HG02938 (cell line): ENCODE measurements around the gene ALOX5AP.

Experiments used
- ATAC-seq: cut with Tn5 transposase; IDR thresholded peaks from one replicate; pipeline ENCODE4 v1.9.1; 2021; ENCODE audit warnings: mild to moderate bottlenecking, moderate library complexity; ENCODE audit not compliant: unreplicated experiment

Gene ALOX5AP

DNA sequence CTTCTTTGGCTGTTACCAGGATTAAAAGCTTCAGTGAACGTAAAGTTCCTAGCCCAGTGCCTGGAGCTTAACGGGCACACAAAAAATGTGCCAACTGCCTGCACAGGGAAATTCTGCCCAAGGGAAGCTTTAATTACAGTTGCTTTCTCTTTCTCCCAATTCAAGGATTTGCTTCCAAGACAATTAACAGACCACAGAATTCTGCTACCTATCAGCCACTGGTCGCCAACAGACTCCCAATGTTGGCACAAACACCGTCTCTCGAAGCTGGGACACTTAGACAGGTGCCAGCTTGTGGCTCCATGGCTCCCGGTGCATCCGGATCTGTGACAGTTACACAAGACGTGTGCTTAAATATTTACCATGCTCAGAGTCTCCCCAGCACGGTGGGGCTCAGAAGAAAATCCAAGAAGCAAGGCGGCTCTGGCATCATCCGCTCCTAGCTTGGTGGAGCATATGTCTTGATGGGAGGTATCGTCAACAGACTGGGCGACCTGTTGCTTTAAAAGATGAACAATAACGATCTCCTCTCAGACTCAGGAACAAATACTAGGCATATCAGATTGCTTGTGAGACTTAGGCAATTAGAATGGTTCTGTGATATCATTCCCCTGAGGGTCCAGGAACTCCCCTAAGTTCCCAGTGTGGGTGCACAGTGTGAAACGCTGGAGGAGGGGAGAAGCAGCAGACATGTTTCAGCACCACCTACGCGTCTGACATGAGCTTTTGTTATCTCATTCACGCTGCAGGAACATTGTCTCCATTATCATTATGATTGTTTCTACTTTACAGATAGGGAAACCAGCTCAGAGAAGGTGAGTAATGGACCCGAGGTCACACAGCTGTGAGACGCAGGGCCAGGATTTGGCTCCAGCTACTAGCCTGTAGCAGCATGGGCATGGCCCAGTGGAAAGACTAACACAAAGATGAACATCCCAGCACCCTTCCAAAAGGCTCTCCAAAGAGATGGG, 61.6 kb downstream of the ALOX5AP start:
- no peak for ATAC-seq

DNA sequence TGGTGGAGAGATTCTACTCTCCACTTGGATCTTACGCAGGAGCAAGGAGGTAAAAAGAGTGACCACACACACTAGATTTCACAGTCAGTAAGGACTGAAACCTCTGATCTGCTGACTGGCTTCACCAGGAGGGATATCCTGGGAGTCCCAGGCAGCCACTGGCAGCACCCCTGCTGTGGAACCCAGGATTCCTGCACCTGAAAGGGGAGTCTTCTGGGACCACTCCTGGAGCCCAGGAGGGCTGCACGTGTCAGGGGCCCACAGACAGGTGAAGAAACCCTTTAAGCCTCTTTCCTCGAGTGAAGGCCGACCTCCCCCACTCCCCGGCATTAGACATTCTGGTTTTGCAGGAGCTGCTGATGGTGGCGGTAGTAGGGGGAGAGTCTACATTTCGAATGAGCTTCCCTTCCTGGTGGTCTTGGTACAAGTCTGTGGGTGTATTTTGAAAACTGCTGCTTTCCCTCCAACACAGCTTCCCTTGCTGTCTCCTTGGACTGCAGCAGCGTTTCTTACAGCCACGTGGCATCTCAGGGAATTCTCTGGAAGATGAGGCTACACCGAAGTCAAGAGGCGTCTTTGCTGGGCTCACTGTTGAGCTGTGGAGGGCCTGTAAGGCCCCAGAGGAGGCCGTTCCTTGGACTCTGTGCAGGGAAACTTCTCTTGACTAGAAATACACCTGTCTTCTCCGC, 62.6 kb downstream of the ALOX5AP start:
- ATAC-seq, result no peak

DNA sequence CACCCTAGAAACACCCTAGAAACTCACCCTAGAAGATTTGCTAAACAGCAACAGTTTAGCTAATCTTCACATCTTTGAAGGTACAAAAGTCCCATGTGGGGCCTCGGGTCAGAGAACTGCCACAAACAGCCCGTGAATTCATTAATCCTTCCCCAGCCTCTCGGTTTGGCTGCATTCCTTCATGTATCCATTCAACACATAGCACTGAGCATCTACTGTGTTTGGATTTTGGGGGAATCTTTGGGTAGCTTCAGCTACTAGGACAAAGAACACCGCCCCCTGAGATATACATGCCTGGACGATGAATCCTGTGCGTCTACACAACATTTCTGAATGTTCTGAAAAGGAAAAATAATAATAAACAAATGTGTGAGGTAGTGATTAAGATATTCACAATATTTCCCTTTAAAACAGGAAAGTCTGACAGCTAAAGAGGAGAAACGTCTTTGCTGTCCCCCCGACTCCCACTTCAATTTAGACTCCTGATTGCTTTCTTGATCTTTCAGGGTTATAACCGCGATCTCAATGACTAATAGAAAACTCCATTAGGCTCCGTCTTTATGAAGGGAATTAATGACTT, 63.5 kb downstream of the ALOX5AP start:
- no peak for ATAC-seq

GRCh38 chr13:30799356-30799824, 64.0 kb downstream of the ALOX5AP start:
- ATAC-seq, result no peak

DNA sequence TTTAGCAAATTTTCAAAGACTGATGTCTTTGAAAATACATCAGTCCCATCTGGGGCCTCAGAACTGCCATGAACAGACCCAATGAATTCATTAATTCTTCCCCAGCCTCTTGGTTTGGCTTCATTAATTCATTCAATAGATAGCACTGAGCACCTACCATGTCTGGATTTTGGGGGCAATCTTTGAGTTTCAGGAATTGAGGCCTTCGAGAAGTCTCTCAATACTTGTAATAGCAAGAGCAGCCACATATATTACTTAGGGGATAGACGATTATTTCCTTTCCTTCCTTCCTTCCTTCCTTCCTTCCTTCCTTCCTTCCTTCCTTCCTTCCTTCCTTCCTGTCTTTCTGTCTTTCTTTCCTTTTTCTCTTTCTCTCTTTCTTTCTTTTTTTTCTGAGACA, 64.8 kb downstream of the ALOX5AP start:
- ATAC-seq, result no peak

DNA sequence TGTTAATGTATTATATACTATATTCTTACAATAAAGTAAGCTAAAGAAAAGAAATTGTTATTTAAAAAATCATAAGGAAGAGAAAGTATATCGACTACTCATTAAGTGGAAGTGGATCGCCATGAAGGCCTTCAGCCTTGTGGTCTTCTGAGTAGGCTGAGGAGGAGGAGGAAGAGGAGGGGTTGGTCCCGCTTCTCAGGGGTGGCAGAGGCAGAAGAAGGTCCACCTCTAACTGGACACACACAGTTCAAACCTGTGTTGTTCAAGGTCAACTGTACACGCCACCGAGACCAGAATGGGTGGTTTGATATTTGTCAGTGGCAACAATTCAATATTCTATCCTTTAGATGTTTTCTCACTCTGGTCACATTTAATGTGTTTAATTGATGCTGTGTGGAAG, 67.2 kb downstream of the ALOX5AP start:
- ATAC-seq, result peak; percentile 13

- ATAC-seq, result peak; percentile 78
These were observed 67.7 kb downstream of the ALOX5AP start for GRCh38 chr13:30802953-30803478.

DNA sequence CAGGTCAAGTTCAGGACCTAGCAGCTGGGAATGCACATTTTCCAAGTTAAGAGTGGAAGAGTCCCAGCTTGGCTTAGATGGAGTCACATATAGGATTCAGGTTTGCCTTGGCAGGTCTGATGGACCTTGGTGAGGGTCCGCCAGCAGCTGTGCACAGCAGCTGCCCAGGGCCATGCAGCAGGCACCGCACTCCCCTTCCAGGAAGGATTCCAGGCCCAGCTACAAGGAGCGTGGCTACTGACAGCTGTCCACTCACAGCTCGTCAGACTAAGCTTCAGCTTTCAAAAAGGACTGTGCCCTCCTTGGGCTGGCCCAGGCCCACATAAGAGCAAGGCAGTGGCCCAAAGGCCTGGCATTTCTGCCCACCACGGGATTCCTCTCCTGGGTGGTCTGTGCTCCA, 68.4 kb downstream of the ALOX5AP start:
- ATAC-seq, result no peak

- ATAC-seq, result no peak
These were observed 69.1 kb downstream of the ALOX5AP start for GRCh38 chr13:30804474-30804873.

DNA sequence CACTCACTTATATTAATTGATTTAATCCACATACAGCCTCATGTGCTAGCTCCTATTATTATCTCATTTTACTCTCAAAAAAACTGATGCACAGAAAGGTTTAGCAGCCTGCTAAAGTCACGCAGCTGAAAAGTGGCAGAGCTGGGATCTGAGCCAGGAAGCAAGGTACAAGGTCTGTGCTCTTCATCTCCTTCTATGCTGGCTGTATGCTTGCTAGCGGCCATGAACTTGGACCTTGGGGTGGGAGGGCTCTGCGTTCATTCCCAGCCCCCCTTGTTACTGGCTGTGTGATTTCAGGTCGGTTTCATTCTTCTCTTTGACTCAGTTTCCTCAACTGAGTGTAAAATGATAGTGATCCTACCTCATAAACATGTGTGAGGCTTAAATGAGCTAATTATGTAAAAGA, 69.8 kb downstream of the ALOX5AP start:
- ATAC-seq, result no peak

DNA sequence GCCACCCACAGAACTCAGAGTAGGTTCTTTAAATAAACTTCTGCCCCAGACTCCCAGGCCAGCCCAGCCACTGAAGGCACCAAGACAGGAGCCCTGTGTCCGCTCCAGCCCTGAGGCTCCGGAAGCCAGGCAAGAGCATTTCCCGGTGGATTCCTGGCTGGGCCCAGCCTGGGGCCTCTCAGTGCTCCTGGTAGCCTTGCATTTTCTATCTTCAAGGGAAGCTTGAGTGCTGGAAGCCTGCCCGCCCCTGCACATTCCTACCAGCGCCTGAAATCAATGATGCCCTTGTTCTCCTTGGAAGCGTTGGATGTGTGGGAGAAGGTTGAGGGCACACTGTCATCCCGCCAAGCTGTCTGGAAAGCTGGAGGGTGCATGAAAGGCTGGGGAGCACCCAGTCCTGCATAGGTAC, 70.3 kb downstream of the ALOX5AP start:
- ATAC-seq, result no peak

GRCh38 chr13:30806784-30807183, 71.4 kb downstream of the ALOX5AP start:
- ATAC-seq, result no peak

DNA sequence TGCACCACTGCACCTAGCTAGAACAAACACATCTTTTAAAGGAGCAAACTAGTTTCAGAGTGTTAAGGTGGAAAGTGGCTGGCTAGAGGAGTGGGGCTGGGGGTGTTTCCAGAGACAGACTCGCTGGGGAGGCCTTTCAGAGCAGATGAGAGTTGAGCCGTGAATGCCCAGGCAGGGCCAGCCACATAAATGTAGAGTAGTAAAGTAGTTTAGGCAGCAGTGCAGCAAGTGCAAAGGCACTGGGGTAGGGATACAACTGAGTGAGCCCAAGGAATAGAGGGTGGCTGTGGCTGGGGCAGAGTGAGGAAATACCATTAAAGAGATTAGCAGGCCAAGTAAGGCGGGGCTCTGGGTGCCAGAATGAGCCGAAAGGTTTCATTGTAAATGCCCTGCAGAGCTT, 72.0 kb downstream of the ALOX5AP start:
- ATAC-seq, result no peak

DNA sequence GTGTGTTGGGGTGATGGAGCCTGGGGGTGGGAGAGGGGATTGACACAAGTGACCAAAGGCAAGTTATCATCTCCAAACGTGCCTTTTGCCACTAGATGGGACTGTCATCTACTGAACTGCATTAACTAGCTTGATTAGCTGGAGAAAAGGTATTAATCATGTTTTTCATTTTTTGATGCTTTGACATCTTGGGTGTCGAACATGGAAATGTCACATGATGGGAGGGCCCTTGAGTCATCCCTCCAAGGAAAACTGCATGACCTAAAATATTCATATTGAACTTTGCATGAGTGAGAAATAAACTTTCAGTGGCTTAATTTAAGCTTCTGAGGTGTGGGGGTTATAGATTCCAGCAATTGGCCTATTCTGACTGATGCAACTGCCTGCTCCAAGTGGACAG, 73.3 kb downstream of the ALOX5AP start:
- ATAC-seq, result no peak

DNA sequence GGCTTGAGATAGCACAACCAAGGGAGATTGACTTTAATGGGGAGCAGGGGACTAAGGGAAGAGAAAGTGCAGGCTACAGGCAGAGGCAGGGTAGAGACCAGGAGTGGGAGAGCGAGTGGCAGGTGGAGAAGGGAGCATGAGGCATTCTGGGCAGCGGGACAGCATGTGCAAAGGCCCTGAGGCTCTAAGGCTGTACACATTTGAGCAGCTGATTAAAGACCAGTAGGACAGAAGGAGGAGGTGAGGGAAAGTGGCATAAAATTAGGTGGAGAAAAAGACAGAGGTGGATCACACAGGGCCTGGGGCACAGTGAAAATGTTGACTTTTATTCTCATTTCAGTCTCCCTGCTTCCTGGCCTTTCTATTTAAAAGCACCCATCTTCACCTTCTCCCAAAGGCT, 74.4 kb downstream of the ALOX5AP start:
- ATAC-seq, result no peak

DNA sequence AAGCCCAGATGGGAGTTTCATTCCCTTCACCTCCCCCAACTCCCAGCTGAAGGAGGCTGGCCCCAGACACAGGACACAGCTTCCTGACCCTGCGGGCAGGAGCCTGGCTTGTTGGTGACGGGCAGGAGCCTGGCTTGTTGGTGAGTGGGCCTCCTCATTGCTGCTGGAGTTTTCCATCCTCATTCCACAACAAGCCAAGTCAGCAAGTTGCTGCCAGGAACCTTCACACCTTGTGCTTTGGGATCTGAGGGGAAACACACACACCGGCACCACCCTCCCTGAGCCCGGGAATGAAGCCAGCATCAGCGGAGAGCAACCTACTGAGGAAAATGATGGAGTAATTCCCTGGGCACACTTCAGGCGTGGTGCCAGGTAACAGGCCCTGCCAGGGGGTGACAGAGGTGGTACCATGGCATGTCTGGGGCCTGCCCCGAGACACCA, 74.9 kb downstream of the ALOX5AP start:
- no peak for ATAC-seq

DNA sequence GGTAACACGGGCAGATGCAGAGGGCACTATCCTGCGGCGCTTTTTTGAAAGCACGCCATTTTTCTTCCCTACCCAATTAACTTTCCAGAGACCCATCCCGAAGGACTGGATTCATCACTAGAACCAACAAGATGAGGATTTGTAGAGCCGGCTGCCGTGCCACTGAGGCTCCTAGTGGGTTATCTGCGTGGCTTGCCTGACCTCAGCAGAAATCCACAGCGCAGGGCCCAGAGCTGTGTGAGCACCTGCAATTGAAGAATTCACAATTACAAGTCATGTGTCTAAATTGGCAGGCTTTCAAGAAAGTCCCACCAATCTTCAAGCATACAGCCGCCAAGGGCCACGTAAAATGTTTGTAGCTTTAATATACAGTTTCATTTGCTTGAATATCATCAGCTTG, 75.5 kb downstream of the ALOX5AP start:
- ATAC-seq, result no peak
